ENCODE measurements around the gene MYH6.
"Not testable (repeated sequence)": the region's sequence is repeated elsewhere in the genome, so short reads cannot be mapped to it uniquely, and the experiment has no call there.

Gene MYH6

DNA sequence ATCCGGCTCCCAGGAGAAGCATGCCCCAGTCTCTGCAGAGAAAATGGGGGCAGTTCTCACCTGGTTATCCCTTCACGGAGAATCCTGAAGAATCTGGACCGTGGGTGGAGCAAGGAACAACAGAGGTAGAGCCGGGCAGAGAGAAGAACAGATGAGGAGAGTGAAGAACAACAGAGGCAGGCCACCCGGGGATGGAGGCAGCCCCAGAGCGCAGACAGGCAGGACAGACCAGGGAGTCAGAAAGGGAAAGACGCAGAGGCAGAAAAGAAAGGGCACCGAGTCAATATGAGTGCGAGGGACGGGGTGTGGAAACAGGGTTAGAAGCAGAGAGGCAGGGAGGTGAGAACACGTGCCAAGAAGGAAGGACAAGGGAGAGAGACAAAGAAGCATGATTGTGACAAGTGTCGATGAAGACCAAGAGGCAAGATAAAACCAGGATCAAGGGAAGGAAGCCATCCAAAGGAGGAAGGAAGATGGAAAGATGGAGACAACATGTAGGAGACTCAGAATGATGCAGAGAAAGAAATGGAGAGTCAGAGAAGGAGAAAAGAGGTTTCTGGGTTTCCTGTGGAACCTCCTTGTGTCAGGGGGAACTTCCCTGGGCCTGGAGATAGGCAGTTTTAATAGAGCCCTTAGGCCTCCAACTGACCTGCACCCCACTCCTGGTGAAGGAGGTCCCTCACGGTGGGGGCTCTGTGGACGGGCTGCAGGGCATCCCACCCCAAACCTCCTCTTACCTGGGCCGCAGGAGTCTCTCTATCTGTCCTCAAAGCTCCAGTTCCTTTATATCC is at the start of gene MYH6:
MYH6 (minus strand) TSS at position 758 of the 791 bp plus-strand sequence. CDS start 1,050 bp downstream, outside the sequence.
- DNase-seq = no peak

DNA sequence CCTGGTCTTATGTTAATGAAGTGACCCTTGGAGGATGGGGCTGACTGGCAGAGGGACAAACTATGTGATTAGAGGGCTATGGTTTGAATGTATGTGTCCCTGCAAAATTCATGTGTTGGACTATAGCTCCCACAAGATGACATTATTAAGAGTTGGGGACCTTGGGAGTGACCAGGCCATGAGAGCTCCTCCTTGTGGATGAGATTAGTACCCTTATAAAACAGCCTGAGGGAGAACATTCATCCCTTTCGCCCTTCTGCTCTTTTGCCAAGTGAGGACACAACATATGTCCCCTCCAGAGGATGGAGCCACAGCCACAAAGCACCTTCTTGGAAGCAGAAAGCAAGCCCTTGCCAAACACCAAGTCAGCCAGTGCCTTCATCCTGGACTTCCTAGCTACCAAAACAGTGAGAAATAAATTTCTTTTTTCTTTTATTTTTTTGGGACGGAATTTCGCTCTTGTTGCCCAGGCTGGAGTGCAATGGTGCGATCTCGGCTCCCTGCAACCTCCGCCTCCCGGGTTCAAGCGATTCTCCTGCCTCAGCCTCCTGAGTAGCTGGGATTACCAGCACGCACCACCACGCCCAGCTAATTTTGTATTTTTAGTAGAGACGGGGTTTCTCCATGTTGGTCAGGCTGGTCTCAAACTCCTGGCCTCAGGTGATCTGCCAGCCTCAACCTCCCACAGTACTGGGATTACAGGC is 49.0 kb upstream of the MYH6 start:
- DNase-seq = not testable (repeated sequence)

DNA sequence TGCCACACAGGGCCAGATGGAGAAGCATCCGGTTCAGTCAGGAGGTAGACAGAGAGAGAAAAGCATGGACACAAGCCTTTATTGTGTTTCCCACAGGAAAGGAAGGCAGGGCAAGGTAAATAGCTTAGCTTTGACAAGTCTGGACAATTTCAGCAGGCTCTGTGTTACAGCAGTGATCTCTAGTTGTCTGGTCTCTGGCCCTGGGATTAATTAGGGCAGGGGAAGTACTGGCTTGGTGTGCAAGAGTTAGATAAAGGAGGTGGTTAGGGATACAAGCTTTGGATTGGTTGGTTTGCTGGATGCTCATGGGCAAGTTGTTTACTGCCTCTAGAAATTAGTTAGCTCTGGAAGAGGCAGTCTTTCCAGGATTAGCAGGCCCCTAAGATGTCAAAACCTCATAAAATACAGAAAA is 46.4 kb upstream of the MYH6 start:
- no peak for DNase-seq

DNA sequence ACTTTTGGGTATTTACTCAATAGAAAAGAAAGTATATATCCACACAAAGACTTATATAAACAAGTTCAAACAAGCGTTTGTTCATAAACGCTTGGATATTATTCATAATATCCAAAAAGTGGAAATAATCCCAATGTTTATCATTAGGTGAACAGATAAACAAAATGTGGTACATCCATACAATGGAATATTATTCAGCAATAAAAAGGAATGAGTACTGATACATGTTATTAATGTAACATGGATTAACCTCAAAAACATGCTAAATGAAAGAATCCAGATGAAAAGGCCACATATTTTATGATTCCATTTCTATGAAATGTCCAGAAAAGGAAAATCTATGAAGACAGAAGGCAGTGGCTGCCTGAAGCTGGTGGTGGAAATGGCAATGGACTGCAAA is 44.2 kb upstream of the MYH6 start:
- no peak for DNase-seq

DNA sequence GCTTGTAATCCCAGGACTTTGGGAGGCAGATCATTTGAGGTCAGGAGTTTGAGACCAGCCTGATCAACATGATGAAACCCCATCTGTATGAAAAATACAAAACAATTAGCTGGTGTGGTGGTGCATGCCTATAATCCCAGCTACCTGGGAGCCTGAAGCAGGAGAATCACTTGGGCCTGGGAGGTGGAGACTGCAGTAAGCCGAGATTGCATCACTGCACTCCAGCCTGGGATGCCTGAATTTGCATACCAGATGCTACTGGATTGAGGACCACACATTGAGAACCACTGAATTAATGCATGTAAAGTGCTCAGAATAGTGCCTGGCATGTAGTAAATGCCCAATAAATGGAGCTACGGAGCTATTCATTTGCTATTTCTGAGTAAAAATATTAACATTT is 42.3 kb upstream of the MYH6 start:
- no peak for DNase-seq

DNA sequence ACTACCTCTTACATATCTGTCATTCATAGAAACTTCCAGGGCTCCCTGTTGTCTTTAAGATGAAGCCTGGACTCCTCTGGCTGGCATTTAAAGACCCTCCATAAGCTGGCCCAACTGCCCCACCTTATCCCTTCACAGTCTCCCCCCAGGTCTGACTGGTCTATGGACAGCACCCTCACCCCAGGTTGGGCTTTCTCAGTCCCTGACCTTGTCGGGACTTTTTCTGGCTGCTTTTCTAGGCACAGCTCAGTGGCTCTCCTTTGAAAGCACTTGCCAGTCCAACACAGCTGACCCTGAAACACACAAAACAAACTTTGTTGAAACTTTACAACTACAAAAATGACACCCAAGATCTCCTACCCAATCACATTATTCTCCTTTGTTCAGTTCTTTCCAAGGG is 41.2 kb upstream of the MYH6 start:
- no peak for DNase-seq

DNA sequence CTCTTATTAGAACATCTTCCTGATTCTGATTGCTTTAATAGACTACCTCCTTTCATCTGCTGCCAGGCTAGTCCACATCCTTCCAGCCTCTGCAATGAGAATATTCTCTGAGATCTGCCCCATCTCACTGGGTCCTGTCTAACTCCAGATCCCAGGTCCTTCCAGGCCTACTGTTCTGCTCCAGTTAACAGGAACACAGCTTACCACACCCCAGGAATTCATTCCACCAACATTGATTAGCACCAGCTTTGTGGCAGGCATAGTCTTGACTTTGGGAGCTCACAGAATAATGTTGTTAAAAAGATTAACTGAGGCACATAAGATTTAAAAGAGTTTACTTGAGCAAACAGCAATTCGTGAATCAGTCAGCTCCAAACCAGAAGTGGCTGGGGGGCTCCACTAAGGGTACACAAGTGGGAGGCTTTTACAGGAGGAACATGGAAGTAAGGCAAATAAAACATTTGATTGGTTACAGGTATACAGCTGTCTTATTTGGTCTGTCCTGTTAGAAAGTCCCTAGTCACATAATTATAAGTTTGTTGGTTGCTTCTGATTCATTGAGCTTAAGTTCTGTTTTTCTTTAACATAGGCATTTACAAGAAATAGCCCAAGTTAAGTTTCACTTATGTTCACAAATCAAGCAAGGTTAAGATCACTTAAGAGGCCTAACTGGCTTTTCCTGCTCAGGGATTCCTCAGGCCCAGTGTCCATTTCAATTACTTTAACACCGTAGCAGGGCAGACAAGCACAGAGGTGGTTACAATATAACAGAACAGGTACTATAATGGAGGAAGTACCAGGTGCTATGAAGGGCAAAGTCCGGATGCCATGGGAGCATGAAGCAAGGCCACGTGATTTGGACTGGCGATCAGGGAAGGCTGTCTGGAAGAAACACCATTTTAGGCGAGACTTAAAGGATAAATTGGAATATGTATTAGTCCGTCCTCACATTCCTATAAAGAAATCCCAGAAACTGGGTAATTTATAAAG is 39.6 kb upstream of the MYH6 start:
- no peak for DNase-seq

DNA sequence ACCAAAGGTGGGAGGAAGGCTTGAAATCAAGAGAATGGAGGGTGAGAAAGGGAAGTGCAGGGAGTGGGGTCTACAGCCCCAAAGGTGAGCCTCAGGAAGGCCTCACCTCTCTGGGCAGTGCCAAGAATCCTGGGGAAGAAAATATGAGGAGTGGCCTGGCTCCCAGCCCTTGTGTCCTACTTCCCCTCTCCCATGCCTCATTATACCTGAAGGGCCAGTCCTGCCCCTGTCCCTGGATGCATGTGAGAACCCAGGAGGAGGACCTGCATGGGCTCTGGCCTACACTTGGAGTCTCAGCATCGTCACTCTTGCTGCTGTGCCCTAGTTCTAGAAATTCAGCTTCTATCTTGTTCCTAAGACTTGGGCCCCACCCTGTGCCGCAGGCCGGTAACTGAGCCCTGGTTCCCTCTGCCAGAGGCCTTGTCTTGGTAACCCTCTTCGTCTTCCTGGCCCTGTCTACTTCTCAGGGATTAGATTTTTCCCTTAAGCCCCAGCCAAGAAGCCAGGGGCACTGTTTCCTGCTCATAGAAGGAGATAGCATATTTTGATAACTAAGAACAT is 38.3 kb upstream of the MYH6 start:
- no peak for DNase-seq

DNA sequence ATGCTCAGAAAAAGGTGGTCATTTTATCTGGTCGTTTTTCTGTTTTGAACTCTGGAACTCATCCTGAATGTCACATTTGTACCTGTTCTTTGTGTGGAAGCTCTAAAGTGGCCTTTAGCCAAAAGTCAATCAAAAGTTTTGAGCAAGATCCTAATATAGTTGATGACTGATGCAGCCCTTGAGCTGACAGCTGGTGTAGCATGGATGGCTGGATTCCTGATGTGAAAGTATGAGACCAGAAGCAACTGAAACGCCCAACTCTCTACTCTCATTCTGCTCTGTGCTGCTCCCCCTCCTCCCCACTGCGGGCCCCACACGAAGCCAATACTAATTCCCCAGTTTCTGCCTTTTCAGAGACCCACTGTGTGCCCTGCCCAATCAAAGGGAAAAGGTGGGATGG is 37.7 kb upstream of the MYH6 start:
- no peak for DNase-seq

DNA sequence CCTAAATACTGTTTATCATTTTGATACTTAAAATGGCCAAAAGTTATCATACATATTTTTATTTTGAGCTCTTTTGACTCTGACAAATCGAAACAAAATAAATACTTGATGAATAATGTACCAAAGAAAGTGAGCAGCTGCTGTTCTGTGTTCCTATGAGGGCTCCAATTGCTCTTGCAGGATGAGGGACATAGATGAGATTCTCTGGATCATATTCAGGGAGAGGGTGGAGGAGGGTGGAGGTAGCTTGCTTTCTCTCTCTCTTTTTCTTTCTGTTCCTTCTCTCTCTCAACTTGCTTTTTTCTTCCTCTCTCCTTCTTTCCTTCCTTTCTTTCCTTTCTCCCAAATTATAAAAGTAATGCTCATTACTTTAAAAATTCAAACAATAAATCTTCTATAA is 36.2 kb upstream of the MYH6 start:
- DNase-seq = no peak

DNA sequence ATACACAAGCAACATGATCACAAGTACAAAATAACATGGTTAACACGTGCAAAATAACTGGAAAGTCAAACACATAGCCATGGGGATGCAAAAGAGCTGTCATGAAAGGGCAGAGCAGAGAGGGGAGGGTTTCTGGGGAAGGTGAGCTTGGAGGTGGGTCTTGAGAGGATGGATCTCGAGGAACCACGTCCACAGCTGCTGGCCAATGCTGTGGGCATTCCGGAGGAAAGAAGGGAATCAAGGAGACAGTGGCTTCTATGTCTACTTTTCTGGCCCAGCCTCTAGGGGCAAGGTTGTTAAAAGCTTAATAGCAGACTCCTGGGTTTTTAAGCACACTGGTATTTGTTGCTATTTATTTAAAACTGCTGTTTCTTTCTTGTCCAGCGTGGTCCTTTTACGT is 35.8 kb upstream of the MYH6 start:
- no peak for DNase-seq

DNA sequence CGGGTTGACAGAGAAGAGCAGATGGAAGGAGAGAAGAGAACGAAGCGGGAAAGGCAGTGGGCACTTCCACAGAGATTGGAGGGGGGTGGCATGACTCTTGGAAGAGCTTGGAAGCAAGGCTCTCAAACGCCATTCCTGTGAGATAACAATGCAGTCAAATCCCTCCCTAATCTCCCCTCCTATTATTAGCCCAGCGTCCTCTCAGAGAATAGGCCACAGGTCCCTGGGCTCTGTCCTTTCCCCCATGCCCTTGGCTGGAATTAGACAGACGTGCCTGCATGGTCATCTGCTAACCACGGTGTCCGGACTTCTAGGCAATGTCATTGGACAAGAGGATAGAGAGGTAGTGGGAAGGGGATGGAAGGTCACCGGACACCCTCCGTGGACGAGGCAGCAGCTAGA is 35.3 kb upstream of the MYH6 start:
- no peak for DNase-seq

DNA sequence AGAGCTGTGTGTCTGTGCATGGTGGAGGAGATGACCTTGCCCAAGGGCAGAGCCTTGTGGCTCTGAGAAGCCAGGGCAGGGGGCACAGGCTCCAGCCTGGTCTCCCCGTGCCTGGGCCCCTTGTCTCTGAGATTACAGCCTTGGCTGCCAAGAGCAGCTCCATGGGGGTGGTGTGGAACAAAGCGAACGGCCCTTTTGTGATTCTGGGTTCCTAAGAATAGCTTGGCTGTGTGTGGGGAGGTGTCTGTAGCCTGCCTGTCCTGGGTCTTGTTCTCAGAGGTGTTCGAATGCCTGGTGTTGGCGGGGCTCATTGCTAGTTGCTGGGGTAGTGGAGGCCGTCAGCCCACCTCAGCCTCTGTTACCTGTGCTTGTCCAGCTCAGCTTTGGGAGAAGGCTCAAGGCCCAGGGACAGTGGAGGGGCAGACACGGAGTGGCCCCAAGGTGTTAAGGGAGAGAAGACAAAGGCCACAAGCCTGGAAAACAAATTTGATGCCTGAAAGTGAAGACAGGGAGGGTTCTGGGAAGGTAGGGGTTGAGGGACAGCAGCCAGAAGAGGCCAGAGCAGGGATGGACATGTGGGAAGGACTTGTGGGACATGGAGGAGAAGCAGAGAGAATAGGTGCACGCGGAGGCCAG is 34.8 kb upstream of the MYH6 start:
- no peak for DNase-seq

DNA sequence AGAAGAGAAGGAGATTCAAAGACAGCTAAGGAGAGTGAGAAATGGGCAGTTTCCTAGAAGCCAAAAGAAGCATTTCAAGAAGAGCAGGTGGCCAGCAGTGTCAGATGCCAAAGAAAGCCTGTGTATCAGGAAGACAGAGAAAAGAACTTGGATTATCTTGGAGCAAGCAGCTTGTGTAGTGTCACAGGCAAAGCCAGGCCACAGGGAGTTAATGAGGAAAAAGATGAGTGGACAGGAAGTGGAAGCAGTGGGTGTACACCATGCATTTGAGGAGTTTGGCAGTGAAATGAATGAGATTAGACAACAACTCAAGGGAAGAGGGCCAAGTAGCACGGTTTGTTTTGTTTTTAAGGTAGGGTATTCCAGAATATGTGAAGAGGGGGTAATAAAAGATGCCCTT is 33.0 kb upstream of the MYH6 start:
- no peak for DNase-seq

DNA sequence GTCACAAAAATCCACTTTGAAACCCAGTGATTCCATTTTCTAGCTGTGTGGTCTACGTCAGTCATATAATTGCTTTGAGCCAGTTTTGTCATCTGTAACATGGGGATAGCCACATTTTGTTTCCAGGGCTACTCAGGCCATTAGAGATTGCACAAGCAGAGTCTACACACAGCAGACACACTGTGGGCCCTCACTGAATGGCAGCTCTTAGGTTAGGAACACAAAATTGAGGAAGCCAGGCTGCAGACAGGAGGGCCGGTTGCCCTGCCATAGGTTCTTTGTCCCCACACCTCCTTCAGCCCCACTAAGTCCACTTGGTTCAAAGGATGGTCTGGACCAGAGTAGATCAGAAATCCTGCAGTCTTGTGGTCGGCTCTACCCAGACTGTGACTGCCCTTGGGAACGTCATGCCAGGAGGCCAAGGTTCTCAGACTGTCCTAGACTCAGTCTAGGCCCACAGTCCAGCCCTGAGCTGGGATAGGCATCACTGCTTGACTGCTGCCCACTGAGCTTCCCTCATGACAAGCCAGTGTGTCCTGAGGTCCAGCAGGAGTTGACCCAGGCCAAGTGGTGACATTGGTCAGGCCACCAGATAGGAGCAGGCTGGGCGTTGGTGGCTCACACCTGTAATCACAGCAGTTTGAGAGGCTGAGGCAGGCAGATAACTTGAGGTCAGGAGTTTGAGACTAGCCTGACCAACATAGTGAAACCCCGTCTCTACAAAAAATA is 31.2 kb upstream of the MYH6 start:
- no peak for DNase-seq

DNA sequence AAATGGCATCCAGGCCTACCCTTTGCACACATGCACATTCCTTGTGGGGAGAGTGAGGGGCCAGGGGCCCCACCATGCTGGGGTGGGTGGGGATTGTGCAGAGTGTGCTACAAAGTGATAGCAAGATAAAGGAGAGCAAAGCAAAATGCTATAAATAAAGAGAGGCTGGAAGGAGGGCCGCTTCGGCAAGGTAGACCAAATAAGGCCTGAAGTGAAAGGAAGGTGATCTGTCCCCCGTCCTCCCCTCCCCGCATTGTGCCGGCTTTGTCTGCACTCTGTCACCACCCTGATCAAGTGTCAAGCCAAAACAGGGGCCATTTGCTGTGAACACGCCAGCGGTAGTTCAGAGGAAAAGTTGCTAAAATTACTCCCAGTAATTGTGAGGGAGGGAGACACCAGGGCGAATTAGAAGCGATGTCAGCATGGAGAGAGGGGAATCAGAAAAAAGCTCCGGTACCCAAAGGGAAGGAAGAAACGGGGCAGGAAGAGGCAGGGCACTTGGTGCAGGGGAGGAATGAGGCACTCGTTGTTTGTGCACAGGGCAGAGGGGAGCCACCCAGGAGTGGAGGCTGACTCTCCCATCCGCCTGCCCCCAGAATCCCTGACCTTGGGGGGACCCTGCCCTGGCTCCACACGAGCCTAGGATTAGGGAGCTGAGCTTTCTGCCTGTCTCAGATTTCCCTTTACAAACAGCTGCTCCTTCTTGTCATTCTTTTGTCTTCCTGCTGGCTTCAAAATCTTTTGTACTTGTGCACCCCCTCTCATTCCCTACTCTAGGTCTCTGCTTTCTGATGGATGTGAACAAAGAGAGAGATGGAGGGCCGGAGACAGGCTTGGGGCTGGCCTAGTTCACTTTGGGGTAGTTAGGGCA is 30.3 kb upstream of the MYH6 start:
- no peak for DNase-seq

DNA sequence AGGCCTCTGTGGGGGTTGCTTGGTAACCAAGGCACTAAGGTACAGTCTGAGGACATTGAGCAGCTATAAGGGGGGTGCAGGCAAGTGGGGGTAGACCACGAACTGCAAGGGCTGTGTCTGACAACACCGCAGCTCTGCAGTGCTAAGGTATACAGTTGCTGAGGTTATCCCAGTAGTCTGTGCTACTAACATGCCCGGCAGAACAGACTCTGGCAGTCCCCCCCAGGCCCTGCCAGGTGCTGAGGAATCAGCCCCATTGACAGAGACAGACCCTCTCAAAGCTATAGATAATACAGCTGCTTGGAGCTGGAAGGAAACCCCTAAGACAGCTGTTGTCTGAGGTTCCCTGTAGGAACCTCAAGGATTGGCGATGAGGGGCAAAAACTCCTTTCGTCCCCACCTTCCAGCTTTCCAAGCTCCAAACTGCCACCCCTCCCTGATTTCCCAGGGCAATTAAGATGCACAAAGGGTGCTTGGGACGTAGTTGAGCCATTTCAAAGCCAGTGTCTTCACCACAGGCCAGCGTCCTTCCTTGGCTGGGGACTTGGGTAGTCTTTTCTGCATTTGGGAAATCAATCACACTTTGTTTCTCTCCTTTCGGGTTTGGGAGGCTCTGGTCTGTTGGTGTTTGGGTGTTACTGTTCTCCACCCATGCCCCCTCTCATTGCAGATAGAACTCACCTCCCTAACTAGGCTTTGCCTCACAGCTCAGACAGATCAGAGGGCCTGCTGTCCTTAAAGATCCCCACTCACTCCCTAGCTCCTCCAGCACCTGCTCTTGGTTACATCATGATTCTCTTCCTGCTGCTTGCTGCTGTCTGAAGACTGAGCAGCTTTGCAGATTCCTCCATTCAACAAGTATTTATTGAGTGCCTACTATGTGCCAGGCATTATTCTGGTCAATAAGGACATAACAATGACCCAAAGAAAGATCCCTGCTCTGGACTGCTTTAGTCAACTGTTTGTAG is 29.3 kb upstream of the MYH6 start:
- DNase-seq = no peak

DNA sequence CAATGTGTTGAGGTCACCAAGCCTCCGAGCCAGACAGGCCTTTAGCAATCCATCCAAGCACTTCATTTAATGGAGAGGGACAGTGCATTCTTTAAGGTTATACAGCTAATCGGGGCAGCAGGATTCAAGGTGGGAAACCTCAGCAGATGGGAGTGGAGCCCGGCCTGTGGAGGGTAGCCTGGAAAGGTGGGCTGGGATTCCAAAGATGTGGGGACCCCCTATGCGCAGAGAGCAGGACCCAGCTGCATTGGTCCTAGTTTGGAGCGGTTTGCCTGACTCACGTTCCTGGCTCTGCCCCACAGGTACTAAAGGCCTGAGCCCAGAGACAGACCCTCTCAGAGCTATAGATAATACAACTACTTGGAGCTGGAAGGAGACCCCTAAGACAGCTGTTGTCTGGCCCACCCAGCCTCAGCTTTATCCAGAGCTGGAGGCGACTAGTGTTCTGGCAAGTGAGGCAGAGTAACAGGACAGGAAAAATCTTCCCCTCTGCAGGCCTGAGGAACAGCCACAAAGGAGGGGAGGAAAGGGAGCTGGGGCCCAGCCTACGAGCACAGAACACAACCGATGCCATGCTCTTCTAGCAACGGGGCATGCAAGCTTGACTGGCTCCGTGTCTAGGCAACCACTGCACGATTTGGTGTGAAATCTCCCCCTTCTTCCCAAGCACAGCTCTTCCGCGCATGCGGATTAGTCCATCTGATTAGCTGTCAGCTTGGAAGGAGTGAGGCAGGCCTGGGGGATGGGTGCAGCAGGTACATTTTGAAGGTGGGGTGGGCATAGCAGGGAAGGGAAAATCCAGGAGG is 28.5 kb upstream of the MYH6 start:
- no peak for DNase-seq

Data from CD4-positive, alpha-beta T cell treated with Interferon alpha-2 for 1 hour (primary cell).